GM12801 (cell line): Measurements from ENCODE around the gene C1orf35.

Source experiments
- TF ChIP-seq, protein P1 (sequence below): IDR thresholded peaks from one replicate; pipeline ENCODE4 v1.5.1; 2011; ENCODE audit warnings: control low read depth; ENCODE audit not compliant: insufficient read length; ENCODE audit errors: extremely low read depth

Gene C1orf35

DNA sequence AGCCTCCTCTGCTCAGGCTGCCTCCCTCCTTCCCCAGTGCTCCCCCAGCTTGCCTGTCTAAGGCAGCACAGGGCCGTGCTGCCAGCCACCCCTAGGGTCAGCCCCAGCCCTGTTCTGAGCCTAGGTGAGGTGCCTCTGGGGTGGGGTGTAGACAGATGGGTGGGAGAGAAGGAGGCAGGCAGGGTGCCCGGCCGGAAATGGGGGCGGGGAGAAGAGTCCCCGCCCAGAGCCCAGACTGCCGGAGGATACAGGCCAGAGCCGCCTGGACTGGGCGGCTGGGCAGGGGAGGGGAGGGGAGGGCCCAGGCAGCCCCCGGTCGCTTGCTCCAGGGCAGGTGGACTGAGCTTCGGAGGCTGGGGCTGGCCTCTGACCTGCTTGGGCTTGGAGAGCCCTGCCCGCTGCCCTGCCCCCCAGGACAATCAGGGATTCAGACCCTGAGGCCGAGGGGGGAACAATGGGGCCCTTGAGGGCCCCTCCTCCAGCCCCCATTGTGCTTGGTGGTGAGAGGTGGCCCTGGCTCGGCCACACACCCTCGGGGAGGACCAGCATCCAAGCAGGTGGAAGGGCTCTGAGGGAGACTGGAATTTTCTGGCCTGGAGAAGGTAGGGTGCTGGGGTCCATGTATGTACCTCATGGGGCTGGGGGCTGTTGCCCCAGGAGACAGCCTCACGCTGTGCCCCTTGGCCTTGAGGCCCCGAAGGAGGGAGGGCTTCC lies 46.4 kb upstream of the C1orf35 start, which contains the start of gene GJC2:
GJC2 (plus strand) TSS at position 525 of the 714 bp plus-strand sequence. CDS start 7,829 bp downstream, outside the sequence.
- TF ChIP-seq, protein P1, sequence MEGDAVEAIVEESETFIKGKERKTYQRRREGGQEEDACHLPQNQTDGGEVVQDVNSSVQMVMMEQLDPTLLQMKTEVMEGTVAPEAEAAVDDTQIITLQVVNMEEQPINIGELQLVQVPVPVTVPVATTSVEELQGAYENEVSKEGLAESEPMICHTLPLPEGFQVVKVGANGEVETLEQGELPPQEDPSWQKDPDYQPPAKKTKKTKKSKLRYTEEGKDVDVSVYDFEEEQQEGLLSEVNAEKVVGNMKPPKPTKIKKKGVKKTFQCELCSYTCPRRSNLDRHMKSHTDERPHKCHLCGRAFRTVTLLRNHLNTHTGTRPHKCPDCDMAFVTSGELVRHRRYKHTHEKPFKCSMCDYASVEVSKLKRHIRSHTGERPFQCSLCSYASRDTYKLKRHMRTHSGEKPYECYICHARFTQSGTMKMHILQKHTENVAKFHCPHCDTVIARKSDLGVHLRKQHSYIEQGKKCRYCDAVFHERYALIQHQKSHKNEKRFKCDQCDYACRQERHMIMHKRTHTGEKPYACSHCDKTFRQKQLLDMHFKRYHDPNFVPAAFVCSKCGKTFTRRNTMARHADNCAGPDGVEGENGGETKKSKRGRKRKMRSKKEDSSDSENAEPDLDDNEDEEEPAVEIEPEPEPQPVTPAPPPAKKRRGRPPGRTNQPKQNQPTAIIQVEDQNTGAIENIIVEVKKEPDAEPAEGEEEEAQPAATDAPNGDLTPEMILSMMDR = no peak

DNA sequence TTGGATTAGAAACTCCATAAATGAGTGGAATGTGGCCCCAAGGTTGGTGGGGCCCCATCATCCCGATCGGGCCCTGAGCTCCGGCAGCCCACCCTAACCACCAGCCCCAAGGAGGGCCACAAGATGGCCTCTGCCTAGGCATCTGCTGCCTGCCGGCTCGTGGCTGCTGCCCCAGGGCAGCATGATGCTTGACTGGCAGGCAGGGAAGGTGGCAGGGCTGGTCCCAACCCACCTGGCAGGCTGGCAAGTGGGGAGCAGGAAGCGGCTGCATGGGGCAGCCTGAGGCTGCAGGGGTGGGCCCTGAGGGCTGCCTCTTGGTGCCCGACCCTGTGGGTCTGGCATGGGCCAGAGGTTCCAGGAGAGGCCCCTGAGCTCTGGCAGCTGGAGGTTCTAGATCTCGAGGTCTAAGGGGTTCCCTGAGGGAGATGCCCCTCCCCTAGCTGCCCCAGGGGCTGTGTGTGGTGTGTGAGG lies 45.8 kb upstream of the C1orf35 start:
- TF ChIP-seq, protein P1 = no peak

DNA sequence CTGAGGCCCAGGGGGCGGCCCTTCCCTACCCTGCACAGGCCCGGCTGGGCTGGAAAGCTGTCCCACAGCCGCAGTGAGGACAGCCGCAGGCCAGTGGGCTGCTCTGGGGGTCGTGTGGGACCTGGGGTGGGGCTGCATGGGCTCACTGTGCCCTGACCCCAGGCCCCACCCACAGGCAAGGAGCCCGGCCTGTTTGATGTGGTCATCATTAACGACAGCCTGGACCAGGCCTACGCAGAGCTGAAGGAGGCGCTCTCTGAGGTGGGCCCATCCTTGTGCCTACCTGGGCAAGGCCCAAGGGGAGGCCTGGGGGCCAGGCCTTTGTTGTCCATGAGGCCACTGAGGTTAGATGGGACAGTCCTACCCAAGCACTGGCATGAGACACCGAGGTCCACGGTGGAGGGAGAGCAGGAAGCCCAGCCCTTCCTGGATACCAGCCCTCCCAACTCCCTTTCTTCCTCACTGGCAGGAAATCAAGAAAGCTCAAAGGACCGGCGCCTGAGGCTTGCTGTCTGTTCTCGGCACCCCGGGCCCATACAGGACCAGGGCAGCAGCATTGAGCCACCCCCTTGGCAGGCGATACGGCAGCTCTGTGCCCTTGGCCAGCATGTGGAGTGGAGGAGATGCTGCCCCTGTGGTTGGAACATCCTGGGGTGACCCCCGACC lies 45.2 kb upstream of the C1orf35 start:
- TF ChIP-seq, protein P1 = no peak

- TF ChIP-seq, protein P1 = no peak
These were observed 44.6 kb upstream of the C1orf35 start for GRCh38 chr1:228147768-228148167.

GRCh38 chr1:228147151-228147693 lies 44.1 kb upstream of the C1orf35 start:
- TF ChIP-seq, protein P1 = no peak

GRCh38 chr1:228146417-228147150 lies 43.5 kb upstream of the C1orf35 start:
- TF ChIP-seq, protein P1 = no peak
